GM18907 (cell line): ENCODE data around the gene FUT1.
"Not testable (repeated sequence)": the region's sequence is repeated elsewhere in the genome, so short reads cannot be mapped to it uniquely, and the experiment has no call there.

Experiments used
- ATAC-seq: cut with Tn5 transposase; IDR thresholded peaks from one replicate; pipeline ENCODE4 v1.9.1; 2021; ENCODE audit warnings: mild to moderate bottlenecking, moderate library complexity; ENCODE audit not compliant: unreplicated experiment

The FUT1 gene

DNA sequence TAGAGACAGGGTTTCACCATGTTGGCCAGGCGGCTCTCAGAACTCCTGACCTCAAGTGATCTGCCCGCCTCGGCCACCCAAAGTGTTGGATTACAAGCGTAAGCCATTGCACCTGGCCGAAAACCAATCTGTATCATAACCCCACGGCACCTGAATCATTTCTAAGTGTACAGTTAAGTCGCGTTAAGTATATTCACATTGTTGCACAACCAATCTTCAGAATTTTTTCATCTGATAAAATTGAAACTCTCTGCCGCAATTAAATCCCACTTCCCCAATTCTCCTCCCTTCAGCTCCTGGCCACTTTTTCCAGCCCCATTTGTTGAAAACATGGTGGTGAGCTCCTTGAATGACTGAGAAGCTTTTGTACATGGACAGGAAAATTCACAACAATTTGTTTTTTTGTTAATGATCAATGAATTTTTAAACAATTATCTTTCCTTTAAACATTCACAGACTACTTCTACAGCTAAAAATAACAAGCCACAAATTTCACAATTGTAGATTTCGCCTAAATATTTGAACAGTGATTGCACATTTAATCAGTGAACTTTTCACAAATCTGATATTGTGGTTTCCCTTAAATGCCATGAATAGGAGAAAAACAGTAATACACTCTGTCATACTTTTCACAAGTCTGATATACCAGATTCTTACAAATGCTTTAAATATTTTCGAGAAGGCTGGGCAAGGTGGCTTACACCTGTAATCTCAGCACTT, 16.7 kb upstream of the FUT1 start:
- ATAC-seq = no peak

DNA sequence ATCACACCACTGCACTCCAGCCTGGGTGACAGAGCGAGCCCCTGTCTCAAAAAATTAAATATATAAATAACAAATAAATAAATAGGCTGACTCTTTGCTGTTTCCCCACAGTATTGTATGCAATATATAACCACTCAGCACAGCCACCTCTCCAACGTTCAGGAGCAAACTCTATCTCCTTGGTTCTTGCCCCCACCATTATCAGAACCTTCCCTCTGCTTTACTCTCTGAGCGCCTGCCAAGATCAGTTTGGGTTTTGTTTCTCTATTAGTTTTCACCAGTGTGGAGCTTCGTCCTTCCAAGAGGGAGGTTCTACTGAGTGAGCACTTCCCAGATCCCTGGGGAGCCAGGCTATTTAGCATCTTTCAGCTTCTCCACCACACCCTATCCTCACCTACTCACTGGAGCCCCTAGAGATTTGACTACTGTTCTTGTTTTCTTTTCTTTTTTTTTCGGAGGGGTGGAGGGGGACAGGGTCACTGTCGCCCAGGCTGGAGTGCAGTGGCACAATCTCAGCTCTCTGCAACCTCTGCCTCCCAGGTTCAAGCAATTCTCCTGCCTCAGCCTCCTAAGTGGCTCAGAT, 15.8 kb upstream of the FUT1 start:
- ATAC-seq = not testable (repeated sequence)

DNA sequence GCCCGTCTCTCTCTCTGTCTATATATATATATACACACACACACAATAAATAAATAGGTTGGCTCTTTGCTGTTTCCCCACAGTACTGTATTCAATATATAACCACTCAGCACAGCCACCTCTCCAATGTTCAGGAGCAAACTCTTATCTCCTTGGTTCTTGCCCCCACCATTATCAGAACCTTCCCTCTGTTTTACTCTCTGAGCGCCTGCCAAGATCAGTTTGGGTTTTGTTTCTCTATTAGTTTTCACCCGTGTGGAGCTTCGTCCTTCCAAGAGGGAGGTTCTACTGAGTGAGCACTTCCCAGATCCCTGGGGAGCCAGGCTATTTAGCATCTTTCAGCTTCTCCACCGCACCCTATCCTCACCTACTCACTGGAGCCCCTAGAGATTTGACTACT, 13.4 kb upstream of the FUT1 start:
- not testable (repeated sequence) for ATAC-seq

DNA sequence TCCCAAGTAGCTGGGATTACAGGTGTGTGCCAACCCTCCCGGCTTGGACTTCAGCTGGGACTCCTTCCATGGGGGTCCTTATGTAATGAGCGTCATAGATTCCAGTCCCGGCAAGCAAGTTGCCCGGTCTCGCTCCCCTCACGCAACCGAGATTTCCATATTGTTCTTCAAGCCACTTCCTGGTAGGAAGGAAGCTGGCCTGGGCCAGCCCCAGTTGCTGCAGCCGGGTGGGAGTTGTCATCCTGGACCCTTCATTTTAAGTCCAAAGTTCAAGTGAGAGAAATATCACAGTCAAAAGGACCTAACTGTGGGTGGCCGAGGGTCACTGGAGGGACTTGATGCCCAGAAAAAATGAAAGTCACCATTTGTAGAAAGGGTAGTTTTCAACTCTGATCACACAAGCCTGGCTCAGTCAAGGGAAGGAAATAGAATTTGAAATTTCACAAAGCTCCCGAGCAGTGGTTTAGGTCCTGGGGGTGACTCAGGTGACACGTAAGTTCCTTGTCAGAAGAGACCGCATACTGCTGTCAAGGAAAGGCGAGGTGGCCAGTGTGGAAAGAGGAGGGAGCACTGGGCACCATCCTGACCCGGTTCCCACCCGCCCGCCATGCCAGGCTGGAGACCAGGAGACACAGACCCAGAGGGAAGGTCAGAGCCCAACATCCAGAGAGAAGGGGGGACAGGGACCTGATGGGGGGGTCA, 8.2 kb upstream of the FUT1 start:
- ATAC-seq = no peak

DNA sequence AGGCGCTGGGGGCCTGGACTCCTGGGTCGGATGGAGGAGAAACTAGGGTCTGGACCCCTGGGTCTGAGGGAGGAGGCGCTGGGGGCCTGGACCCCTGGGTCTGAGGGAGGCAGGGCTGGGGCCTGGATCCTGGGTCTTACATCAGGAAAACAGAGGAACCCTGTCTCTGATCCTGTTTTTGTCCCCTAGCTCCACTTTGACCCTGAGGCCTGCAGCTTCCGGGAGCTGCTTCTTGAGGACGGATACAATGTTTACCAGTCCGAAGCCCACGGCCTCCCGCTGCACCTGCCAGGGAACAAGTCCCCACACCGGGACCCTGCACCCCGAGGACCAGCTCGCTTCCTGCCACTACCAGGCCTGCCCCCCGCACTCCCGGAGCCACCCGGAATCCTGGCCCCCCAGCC, 5.3 kb upstream of the FUT1 start:
- no peak for ATAC-seq

DNA sequence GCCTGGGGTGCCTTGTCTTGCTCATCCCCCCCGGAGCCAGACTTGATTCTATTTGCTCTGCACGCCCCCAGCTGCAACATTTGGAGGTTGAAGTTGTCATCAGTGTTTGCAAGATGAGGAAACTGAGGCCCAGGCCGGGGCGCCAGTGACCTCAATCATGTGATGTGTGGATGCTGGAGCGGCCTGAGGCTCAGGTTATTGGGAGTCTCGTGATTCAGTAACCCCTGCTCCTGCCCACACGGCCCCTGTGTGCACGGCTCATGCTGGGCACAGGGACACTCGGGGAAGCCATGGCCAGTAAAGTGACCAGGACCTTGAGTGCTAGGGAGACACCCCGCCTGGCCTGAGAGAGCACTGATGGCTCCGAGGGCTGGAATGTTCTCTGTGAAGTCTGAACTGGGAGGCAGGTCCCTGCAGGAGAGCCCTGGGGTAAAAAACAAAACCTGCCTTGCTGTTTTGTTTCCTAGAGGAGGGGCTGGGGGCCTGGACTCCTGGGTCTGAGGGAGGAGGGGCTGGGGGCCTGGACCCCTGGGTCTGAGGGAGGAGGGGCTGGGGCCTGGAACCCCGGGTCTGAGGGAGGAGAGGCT, 4.7 kb upstream of the FUT1 start:
- no peak for ATAC-seq

DNA sequence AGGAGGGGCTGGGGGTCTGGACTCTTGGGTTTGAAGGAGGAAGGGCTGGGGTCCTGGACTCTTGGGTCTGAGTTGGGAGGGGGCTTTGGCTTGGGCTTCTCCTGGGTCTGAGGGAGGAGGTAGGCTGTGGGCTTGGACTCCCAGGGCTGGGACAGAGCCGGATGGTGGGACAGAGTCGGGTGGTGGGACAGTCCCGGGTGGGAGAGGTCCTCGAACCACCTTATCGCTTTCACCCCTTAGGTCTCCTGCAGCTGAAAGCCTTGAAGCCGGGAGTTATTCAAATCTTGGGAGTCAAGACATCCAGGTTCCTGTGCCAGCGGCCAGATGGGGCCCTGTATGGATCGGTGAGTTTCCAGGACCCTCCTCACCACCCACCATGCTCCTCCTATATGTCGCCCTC, 4.2 kb upstream of the FUT1 start:
- ATAC-seq = no peak

DNA sequence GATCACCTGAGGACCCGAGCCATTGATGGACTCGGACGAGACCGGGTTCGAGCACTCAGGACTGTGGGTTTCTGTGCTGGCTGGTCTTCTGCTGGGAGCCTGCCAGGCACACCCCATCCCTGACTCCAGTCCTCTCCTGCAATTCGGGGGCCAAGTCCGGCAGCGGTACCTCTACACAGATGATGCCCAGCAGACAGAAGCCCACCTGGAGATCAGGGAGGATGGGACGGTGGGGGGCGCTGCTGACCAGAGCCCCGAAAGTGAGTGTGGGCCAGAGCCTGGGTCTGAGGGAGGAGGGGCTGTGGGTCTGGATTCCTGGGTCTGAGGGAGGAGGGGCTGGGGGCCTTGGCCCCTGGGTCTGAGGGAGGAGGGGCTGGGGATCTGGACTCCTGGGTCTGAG, 3.8 kb upstream of the FUT1 start:
- ATAC-seq = no peak

DNA sequence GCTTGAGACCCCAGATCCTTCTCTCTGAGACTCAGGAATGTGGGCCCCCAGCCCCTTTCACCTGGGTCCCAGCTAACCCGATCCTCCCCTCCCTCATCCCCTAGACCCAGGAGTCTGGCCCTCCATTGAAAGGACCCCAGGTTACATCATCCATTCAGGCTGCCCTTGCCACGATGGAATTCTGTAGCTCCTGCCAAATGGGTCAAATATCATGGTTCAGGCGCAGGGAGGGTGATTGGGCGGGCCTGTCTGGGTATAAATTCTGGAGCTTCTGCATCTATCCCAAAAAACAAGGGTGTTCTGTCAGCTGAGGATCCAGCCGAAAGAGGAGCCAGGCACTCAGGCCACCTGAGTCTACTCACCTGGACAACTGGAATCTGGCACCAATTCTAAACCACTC, 3.3 kb upstream of the FUT1 start:
- no peak for ATAC-seq

DNA sequence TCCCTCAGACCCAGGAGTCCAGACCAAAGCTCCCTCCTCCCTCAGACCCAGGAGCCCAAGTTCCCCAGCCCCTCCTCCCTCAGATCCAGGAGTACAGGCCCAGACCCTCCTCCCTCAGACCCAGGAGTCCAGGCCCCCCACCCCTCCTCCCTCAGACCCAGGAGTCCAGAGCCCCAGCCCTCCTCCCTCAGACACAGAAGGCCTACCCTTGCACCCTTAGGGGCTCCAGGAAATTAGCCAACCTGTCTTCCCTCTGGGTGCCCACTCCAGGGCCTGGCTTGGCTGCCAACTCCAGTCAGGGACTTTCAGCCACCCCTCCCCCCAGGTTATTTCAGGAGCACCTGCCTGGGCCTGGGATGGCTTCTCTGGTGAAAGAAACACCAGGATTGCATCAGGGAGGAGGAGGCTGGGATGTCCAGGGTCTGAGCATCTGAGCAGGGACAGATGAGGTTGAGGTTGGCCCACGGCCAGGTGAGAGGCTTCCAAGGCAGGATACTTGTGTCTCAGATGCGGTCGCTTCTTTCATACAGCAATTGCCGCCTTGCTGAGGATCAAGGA, 2.7 kb upstream of the FUT1 start, which contains the start of gene FGF21:
FGF21 (plus strand) TSS at position 441 of the 558 bp plus-strand sequence. CDS start 713 bp downstream, outside the sequence.
- no peak for ATAC-seq

DNA sequence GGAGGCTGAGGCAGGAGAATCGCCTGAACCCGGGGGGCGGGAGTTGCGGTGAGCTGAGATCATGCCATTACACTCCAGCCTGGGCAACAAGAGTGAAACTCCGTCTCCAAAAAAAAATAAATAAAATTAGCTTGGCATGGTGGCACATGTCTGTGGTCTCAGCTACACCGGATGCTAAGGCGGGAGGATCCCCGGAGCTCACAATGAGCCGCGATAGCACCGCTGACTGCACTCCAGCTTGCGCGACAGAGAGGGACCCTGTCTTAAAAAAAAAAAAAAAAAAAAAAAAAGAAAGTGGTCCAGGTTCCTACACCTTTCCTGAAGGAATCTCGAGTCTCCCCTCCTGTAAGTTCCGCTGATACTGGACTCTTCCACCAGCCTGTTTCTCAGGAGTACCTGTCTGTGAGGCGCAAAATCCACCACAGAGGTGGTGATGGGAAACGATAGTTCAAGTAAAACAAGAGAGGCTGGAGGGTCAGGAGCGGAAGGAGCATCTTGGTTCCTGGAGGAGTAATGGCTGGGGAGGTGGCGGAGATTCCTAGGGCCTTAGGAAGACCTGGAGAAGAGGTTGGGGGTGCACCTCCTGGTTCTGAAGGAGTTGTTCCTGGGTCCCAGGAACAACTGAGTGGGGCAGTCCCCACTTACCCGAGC, 471 bp downstream of the FUT1 start:
- ATAC-seq = no peak

DNA sequence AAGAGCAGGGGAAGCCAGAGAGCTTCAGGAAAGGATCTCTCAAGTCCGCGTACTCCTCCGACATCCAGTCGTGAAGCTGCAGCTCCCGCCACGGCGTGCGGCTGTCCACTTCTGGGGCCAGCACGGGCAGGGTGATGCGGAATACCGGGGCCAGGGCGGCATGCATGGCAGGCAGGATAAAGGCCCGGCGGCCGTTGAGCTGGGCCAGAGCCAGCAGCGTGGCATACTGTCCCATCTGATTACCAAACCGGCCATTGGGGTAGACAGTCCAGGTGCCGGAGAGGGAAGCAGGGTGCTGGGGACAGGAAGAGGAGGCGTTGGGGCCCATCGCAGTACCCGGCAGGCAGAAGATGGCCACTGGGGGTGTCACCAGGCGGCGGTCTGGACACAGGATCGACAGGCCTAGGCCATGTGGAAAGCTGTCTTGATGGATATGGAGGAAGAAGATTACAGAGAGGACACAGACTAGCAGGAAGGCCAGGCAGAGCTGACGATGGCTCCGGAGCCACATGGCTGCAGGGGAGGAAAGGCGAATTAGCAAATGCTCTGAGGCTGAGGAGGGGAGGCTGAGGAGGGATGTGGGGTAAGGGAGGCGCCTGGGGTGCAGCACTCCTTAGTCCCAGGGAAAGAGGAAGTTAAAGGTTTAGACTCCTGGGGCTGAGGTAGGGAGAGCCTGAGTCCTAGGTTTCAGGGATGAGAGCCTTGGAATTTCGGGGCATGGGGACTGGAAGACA, 1.5 kb downstream of the FUT1 start:
- no peak for ATAC-seq

DNA sequence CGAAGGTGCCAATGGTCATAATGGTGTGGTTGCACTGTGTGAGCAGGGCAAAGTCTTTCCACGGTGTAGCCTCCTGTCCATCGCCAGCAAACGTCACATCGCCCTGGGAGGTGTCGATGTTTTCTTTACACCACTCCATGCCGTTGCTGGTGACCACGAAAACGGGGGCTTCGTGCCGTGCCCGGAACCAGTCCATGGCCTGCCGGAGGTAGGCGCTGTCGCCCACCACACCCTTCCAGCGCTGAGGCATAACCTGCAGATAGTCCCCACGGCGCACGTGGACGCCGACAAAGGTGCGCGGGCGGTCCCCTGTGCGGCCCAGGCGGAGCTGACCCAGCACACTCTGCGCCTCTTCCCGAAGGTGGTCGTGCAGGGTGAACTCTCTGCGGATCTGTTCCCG, 2.1 kb downstream of the FUT1 start:
- ATAC-seq = no peak

DNA sequence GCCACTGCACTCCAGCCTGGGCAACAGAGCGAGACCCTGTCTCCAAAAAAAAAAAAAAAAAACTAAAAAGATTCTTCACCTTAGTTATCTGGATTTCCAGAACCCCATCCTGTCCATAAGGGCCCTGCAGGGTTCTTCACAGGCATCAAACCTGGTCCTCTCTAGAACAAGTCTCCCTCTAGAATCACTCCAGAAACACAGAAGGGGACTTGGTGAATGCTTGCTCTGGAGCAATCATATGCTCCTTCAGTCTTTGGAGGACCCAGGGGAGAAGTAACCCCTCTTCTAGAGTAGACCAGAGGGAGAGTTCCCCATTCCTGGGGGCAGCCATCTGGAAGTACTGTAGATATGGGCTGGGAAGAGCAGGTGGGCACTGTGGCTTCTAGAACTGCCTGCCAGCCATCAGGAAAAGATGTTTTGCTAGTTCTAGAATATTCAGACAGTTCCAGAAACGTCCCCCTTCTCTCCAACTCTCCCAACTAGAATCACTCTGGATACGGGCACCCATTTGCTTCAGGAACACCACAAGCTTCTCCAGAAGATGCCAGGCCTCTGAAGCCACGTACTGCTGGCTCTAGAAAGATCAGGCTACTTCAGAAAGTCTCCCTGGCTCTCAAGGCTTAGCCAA, 2.8 kb downstream of the FUT1 start:
- no peak for ATAC-seq

DNA sequence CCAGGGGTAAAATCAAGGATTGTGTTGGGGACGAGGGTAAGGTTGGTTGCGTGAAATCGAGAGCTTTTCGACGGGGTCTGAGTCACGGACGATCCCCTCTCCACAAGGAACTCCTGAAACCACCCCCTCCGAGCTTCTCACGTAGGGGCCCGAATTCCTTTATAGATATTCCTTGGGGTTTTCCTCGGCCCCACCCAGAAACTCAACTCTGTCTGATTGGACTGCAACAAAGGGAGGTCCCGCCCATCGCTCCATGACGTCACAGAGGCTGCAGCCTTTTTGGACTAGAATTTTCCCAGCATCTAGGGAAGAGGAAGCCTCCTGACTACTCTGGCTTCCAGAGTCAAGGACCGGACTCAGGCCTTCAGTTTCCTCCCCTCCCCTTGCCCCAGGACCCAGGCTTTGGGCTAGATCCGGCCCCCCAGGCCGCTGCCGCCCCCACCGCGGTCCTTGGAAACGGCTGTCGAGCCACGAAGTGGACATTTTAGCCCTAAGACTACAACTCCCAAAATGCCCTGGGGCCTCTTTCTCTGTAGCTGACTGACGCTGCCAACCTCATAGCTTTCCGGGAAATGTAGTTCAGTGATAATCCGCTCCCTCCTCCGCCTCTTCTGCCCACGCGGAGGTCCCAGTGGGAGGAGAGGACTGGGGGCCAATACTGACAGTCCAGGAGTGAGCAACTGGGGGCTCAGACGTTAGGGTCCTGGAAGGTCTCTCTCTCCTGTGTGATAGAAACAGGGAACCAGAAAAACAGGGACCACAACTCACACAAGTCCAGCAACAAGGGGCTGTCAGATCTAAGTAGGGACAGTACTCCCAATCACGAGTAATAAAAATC, 5.5 kb downstream of the FUT1 start, which contains the start of gene IZUMO1:
IZUMO1 (minus strand) TSS at position 172 of the 838 bp plus-strand sequence. CDS start 1,050 bp downstream, outside the sequence.
- ATAC-seq = no peak

DNA sequence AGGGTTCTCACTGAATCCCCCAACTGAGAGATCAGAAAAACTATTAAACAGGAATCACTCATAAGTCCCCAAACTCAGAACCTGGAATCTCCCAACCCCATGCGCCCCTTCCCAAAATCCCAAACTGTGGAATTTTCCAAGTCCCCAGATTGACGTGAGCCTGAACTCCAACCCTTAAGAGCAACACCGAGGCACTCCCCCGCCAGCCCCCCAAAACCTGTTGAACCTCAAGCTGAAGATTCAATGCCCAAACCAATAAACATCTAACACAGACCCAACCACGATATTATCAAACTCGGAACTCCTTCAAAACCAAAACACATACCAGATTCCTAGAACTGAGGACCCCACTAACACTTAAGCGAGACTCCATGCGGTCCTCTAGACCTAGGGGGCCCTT, 6.3 kb downstream of the FUT1 start:
- no peak for ATAC-seq

DNA sequence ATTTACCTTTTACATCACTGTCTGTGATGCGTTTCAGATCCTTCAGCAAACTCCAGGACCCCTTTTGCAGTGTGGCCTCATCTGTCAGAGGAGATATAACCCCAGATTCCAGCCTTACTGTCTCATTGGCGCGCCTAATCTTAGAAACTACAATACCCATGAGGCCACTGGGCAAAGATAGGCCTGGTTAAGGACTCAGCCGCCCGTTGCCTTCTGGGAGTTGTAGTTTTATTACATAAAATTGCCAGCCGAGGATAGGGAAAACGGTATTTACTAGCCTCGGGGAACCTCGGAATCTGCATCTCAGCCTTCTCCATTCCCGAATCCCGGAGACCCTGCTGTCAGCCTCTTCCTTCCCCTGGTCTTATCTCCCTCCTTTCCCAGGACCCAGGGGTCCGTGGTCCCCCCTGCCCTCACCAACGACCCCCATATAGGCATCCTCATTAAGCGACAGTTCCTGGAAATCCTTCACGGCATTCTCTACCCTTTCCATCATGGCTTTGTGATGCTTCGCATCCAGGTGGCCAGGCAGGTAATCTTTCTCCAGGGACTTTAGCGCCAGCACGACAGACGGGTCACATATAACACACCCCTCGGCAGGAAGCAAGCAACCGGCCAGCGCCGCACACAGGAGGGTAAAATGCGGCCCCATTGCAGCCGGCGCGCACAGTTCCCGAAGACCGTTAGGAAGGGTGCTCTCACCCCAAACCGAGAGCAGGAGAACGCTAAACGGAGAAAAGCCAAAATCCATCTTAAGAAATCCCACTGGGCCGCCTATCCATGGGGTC, 7.0 kb downstream of the FUT1 start:
- no peak for ATAC-seq

DNA sequence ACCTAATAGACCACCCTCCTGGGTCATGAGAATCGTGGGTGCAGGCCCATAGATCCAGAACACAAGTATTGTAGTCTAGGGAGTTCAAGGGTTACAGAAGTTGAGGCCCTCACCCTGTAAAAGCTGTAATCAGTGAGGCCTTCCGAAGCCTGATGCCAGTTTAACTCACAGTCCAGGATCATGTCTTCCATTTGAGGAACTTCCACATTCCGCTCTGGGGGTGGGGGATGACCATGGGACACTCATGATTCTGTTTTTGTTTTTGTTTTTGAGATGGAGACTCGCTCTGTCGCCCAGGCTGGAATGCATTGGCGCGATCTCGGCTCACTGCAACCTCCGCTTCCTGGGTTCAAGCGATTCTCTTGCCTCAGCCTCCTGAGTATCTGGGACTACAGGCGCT, 10.3 kb downstream of the FUT1 start:
- no peak for ATAC-seq
